ENCODE results near the gene SLC39A5. TPM values are rescaled to one million over a fixed set of nuclear protein-coding genes. Genes with fewer than 3 reads are reported as not detected.

Gene SLC39A5
- total and polyA plus RNA-seq, 2 experiments from 2014 or later, result 167 to 179 TPM

DNA sequence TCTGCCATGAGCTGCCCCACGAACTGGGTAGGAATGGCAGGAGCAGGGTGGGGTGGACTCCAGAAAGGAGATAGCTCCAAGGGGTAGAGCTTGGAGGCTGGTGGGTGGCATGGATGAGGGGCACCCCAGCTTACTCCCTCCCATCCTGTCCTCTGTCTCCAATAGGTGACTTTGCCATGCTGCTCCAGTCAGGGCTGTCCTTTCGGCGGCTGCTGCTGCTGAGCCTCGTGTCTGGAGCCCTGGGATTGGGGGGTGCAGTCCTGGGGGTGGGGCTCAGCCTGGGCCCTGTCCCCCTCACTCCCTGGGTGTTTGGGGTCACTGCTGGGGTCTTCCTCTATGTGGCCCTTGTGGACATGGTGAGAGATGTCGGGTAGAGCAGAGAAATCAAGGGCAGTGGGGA lies 7.1 kb downstream of the SLC39A5 start:
- no peak for TF ChIP-seq EZH2 (IDR thresholded peaks at IDR 0.05; ENCODE audit: borderline replicate concordance)
- TF ChIP-seq EZH2phosphoT487 (IDR thresholded peaks at IDR 0.05; ENCODE audit: low read depth, severe bottlenecking, unreplicated experiment), result no peak
- no peak for TF ChIP-seq CTCF (IDR thresholded peaks at IDR 0.05; ENCODE audit: poor library complexity)
- Histone ChIP-seq H3K4me2 (no peak overlapping the region), H3K27ac (no peak overlapping the region), H3K79me2 (peaks cover 11% of the 10 kb centered on the region), H3K9me3 (ENCODE audit: low read depth) (no peaks in the 10 kb centered on the region), H3K4me3 (no peak overlapping the region), H3K4me1 (ENCODE audit: insufficient read depth) (peaks cover 3% of the 10 kb centered on the region), H3K36me3 (replicated peaks; ENCODE audit: insufficient read depth, low read depth) (no peaks in the 10 kb centered on the region), H4K20me1 (ENCODE audit: insufficient read depth, poor library complexity, severe bottlenecking) (no peaks in the 10 kb centered on the region), H2AFZ (no peak overlapping the region), H3K9me2 (replicated peaks; ENCODE audit: insufficient read depth) (no peaks in the 10 kb centered on the region), H3K27me3 (no peaks in the 10 kb centered on the region)
- no peak for DNase-seq (ENCODE audit: low spot score)
- WGBS (ENCODE audit: low lambda C conversion rate, missing lambda C conversion rate), result 96% methylated on average over 5 of the region's 5 CpGs

GRCh38 chr12:56237552-56237951 lies 7.7 kb downstream of the SLC39A5 start:
- Histone ChIP-seq H3K27me3 (no peaks in the 10 kb centered on the region), H3K4me2 (no peak overlapping the region), H4K20me1 (ENCODE audit: insufficient read depth, poor library complexity, severe bottlenecking) (no peaks in the 10 kb centered on the region), H3K79me2 (peaks cover 7% of the 10 kb centered on the region), H2AFZ (no peak overlapping the region), H3K4me1 (ENCODE audit: insufficient read depth) (no peaks in the 10 kb centered on the region), H3K9me2 (replicated peaks; ENCODE audit: insufficient read depth) (no peaks in the 10 kb centered on the region), H3K9me3 (ENCODE audit: low read depth) (no peaks in the 10 kb centered on the region), H3K4me3 (no peak overlapping the region), H3K36me3 (replicated peaks; ENCODE audit: insufficient read depth, low read depth) (no peaks in the 10 kb centered on the region), H3K27ac (no peak overlapping the region)
- TF ChIP-seq EZH2phosphoT487 (IDR thresholded peaks at IDR 0.05; ENCODE audit: low read depth, severe bottlenecking, unreplicated experiment) (no peak), CTCF (IDR thresholded peaks at IDR 0.05; ENCODE audit: poor library complexity) (no peak), EZH2 (IDR thresholded peaks at IDR 0.05; ENCODE audit: borderline replicate concordance) (no peak)
- 82% methylated on average over 11 of the region's 11 CpGs for WGBS (ENCODE audit: low lambda C conversion rate, missing lambda C conversion rate)
- no peak for DNase-seq (ENCODE audit: low spot score)

- H3K9me2 ChIP-seq (replicated peaks; ENCODE audit: insufficient read depth), result no peaks in the 10 kb centered on the region
- H3K27ac ChIP-seq, result no peak overlapping the region
- H3K36me3 ChIP-seq (replicated peaks; ENCODE audit: insufficient read depth, low read depth), result no peaks in the 10 kb centered on the region
- no peaks in the 10 kb centered on the region for H3K27me3 ChIP-seq
- H3K79me2 ChIP-seq, result no peaks in the 10 kb centered on the region
- no peaks in the 10 kb centered on the region for H3K9me3 ChIP-seq (ENCODE audit: low read depth)
- no peak overlapping the region for H3K4me2 ChIP-seq
- WGBS (ENCODE audit: low lambda C conversion rate, missing lambda C conversion rate), result 88% methylated on average over 9 of the region's 9 CpGs
- DNase-seq (ENCODE audit: low spot score), result no peak
- H4K20me1 ChIP-seq (ENCODE audit: insufficient read depth, poor library complexity, severe bottlenecking), result no peaks in the 10 kb centered on the region
- no peaks in the 10 kb centered on the region for H3K4me1 ChIP-seq (ENCODE audit: insufficient read depth)
- no peak for TF ChIP-seq EZH2phosphoT487 (IDR thresholded peaks at IDR 0.05; ENCODE audit: low read depth, severe bottlenecking, unreplicated experiment)
- TF ChIP-seq CTCF (IDR thresholded peaks at IDR 0.05; ENCODE audit: poor library complexity), result no peak
- TF ChIP-seq EZH2 (IDR thresholded peaks at IDR 0.05; ENCODE audit: borderline replicate concordance), result no peak
- H2AFZ ChIP-seq, result no peak overlapping the region
- H3K4me3 ChIP-seq, result no peak overlapping the region
Measured at GRCh38 chr12:56241424-56242303, 11.8 kb downstream of the SLC39A5 start.
